Measurements from ENCODE around the gene TMOD4. TPM values are rescaled to one million over a fixed set of nuclear protein-coding genes. Genes with fewer than 3 reads are reported as not detected.
A peak's percentile ranks its signal among the peaks of the same experiment; 100 is the strongest.
"Not testable (repeated sequence)": the region's sequence is repeated elsewhere in the genome, so short reads cannot be mapped to it uniquely, and the experiment has no call there.

The TMOD4 gene
- total RNA-seq, 1 donor from 2014 or later: 2.7 TPM

DNA sequence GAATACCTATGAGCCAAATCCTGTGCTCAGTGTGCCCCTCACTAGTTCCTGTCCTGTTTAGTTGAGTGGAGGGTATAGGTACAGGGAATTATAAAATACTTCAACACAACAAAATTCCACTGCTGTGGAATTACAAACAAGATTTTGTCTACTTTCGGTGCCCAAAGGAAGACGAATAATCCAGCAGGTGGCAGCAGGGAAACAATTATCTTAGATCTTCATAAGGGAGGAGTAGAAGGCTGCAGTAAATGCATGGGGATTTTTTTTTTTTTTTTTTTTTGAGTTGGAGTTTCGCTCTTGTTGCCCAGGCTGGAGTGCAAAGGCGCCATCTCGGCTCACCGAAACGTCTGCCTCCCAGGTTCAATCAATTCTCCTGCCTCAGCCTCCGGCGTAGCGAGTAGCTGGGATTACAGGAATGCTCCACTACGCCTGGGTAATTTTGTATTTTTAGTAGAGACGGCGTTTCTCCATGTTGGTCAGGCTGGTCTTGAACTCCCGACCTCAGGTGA, 20.6 kb upstream of the TMOD4 start:
- Mint-ChIP-seq H3K27ac (ENCODE audit: unreplicated experiment) (no peak overlapping the region), H3K4me3 (peak overlapping the region; percentile 82), H3K9me3 (no peaks in the 10 kb centered on the region), H3K4me1 (peaks cover 34% of the 10 kb centered on the region), H3K27me3 (ENCODE audit: low read depth) (peaks cover 18% of the 10 kb centered on the region), H3K36me3 (ENCODE audit: low read depth) (no peaks in the 10 kb centered on the region)
- peak; percentile 44 for DNase-seq (ENCODE audit: low read depth, low spot score)
- TF ChIP-seq, protein P1, sequence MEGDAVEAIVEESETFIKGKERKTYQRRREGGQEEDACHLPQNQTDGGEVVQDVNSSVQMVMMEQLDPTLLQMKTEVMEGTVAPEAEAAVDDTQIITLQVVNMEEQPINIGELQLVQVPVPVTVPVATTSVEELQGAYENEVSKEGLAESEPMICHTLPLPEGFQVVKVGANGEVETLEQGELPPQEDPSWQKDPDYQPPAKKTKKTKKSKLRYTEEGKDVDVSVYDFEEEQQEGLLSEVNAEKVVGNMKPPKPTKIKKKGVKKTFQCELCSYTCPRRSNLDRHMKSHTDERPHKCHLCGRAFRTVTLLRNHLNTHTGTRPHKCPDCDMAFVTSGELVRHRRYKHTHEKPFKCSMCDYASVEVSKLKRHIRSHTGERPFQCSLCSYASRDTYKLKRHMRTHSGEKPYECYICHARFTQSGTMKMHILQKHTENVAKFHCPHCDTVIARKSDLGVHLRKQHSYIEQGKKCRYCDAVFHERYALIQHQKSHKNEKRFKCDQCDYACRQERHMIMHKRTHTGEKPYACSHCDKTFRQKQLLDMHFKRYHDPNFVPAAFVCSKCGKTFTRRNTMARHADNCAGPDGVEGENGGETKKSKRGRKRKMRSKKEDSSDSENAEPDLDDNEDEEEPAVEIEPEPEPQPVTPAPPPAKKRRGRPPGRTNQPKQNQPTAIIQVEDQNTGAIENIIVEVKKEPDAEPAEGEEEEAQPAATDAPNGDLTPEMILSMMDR (conservative IDR thresholded peaks at IDR 0.05): peak; percentile 66

DNA sequence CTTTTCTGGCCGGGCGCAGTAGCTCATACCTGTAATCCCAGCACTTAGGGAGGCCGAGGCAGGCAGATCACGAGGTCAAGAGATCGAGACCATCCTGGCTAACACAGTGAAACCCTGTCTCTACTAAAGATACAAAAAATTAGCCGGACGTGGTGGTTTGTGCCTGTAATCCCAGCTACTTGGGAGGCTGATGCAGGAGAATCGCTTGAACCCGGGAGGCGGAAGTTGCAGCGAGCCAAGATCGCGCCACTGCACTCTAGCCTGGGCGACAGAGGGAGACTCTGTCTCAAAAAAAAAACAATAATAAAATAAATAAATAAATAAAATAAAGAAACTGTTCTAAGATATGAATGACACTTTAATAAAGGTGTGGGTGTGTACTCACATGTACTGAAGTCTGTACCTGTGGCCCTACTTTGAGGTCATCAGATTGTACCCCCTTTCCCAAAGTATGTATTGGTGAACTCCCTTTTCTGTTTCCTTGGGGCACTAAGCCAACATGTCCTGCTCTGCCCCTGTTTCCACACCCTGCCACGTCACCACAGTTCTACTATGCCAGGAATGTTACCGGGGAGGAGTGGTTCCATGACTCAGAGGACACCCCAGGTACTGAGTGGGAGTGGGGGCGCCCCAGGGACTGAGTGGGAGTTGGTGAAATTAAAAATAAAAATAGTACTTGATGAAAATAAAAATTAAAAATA, 19.3 kb upstream of the TMOD4 start:
- peak overlapping the region; percentile 52 for H3K4me3 Mint-ChIP-seq
- not testable (repeated sequence) for H3K9me3 Mint-ChIP-seq

DNA sequence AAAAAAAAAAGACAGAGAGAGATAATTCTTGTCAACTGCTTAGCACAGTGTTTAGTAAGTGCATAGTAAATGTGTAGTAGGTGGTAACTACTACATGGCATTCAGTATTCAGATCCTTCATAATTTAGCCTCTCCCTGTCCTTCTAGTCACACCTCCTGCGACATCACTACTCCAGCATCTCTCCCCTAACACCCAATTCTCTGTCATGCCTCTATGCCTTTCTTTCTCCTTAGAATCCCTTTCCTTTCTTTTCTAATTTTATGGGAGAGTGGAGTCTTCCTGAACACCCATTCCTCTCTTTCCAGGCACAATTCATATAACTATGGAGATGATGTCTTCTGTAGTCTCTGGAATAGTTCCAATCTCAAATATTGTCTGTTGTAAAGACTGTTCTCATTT, 18.1 kb upstream of the TMOD4 start:
- Mint-ChIP-seq H3K9me3 (no peaks in the 10 kb centered on the region), H3K4me1 (peaks cover 31% of the 10 kb centered on the region), H3K27ac (ENCODE audit: unreplicated experiment) (no peak overlapping the region), H3K36me3 (ENCODE audit: low read depth) (no peaks in the 10 kb centered on the region), H3K27me3 (ENCODE audit: low read depth) (peaks cover 25% of the 10 kb centered on the region), H3K4me3 (peak overlapping the region; percentile 39)
- TF ChIP-seq, protein P1 (conservative IDR thresholded peaks at IDR 0.05): no peak
- no peak for DNase-seq (ENCODE audit: low read depth, low spot score)

More for the DNA sequence above, 19.3 kb upstream of the TMOD4 start:
- Mint-ChIP-seq H3K27me3 (ENCODE audit: low read depth) (peaks cover 23% of the 10 kb centered on the region), H3K4me1 (peaks cover 34% of the 10 kb centered on the region)
- not testable (repeated sequence) for H3K36me3 Mint-ChIP-seq (ENCODE audit: low read depth); H3K27ac Mint-ChIP-seq (ENCODE audit: unreplicated experiment); DNase-seq (ENCODE audit: low read depth, low spot score)

DNA sequence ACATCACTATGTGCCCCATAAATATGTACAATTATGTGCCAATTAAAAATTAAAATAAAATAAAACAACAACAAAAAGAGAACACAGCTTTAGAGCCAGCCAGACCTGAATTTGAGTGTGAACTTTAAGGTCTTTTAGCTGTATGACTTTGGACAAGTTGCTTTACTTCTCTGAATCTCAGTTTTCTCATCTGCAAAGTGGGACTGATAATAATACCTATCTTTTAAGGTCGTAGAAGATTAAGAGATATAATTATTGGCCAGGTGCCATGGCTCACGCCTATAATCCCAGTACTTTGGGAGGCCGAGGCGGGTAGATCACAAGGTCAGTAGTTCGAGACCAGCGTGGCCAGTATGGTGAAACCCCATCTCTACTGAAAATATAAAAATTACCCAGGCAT, 17.5 kb upstream of the TMOD4 start:
- H3K4me3 Mint-ChIP-seq: no peak overlapping the region
- TF ChIP-seq, protein P1 (conservative IDR thresholded peaks at IDR 0.05): no peak
- no peak overlapping the region for H3K27ac Mint-ChIP-seq (ENCODE audit: unreplicated experiment)
- H3K4me1 Mint-ChIP-seq: peaks cover 33% of the 10 kb centered on the region
- DNase-seq (ENCODE audit: low read depth, low spot score): no peak
- peaks cover 25% of the 10 kb centered on the region for H3K27me3 Mint-ChIP-seq (ENCODE audit: low read depth)
- H3K9me3 Mint-ChIP-seq: no peaks in the 10 kb centered on the region
- no peaks in the 10 kb centered on the region for H3K36me3 Mint-ChIP-seq (ENCODE audit: low read depth)

DNA sequence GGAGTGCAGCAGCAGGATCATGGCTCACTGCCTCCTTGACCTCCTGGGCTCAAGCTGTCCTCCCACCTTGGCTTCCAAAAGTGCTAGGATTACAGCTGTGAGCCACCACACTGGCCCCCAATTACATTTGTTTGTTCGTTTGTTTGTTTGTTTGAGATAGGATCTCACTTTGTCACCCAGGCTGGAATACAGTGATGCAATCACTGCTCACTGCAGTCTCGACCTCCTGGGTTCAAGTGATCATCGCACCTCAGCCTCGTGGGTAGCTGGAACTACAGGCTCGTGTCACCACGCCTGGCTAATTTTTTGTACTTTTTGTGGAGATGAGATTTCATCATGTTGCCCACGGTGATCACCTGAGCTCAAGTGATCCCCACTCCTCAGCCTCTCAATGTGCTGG, 16.3 kb upstream of the TMOD4 start:
- Mint-ChIP-seq H3K36me3 (ENCODE audit: low read depth) (no peaks in the 10 kb centered on the region), H3K4me3 (peak overlapping the region; percentile 19)
- DNase-seq (ENCODE audit: low read depth, low spot score): no peak

More for the DNA sequence above, 16.3 kb upstream of the TMOD4 start:
- Mint-ChIP-seq H3K9me3 (no peaks in the 10 kb centered on the region), H3K4me1 (peaks cover 31% of the 10 kb centered on the region), H3K27me3 (ENCODE audit: low read depth) (peaks cover 25% of the 10 kb centered on the region), H3K27ac (ENCODE audit: unreplicated experiment) (no peak overlapping the region)
- TF ChIP-seq, protein P1 (conservative IDR thresholded peaks at IDR 0.05): no peak

Measured in neural crest cell (in vitro differentiated cells).